ENCODE results near the gene ADGRG7. TPM values are rescaled to one million over a fixed set of nuclear protein-coding genes. Genes with fewer than 3 reads are reported as not detected.

The ADGRG7 gene
- total RNA-seq, 1 donor from 2014 or later = not detected

DNA sequence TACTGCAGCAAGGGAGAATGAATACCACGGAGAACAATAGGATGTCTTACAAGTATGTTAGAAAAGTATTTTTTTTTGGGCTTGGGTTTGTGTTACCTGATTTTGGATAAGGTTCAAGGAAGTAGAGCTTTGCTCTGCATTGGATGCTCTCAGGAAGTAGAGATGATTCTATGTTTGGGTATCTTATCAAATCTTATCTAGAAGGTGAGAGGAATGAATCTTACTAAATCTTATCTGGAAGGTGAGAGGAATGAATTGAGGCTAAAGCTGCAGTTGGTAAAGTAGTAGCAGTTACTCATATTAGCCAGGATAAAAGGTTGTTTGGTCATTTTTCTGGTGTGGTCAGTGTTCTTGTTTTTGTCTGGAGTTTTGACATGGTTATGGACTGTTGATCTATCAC lies 117.3 kb downstream of the ADGRG7 start:
- no peak for DNase-seq (ENCODE audit: low spot score in 2 of 2)

DNA sequence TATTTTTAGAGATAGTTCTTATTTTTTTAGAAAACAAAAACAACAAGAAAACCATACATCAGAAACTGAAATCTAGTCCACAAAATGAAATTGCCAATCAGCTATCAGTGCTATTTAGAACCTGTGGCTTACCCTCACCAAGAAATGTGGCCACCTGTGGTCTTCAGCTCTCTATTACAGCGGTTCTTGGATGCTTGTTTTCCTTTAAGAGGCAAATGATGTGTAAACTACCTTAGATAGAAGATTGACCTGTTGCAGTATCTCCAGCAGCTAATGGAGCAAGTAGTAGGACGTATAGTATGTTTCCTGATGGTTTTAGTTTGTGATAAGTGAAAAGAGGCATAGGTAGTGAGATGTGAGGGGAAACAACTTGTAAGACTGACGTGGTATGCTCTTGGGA lies 121.1 kb downstream of the ADGRG7 start:
- DNase-seq (ENCODE audit: low spot score in 2 of 2) = no peak
- FAIRE-seq = no peak

More for the DNA sequence above, 117.3 kb downstream of the ADGRG7 start:
- FAIRE-seq = no peak

DNA sequence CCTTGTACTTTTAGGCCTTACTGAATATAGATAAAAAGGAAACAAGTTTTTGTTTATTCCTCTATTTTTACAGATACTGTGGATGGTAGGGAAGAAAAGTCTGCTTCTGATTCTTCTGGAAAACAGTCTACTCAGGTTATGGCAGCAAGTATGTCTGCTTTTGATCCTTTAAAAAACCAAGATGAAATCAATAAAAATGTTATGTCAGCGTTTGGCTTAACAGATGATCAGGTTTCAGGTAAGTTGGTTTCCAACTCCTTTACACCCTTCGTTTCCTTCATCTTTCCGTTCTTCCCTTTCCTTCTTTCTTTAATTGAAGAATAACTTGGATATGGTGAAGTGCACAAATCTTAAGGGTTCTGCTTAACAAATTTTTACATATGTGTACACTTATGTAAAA lies 123.0 kb downstream of the ADGRG7 start:
- FAIRE-seq (no peak), DNase-seq (ENCODE audit: low spot score in 2 of 2) (no peak)

DNA sequence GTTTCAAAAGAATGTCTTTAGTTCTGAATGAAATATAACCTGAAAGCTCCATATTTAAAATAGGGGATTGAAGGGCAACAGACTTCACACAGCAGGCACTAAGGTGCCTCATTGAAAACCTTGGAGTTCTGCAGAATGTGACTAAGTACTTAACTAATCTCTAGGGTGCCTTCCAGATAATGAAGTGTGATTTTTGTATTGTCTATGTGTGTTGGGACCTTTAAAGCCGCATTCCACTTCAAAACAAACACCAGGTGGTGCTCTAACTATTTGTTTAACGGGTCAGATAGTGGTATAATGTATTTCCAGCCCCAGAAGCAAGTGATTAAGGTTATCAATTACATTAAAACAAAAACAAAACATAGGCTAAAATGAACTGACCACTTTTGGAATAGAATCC lies 127.9 kb downstream of the ADGRG7 start:
- no peak for DNase-seq (ENCODE audit: low spot score in 2 of 2)
- no peak for FAIRE-seq

DNA sequence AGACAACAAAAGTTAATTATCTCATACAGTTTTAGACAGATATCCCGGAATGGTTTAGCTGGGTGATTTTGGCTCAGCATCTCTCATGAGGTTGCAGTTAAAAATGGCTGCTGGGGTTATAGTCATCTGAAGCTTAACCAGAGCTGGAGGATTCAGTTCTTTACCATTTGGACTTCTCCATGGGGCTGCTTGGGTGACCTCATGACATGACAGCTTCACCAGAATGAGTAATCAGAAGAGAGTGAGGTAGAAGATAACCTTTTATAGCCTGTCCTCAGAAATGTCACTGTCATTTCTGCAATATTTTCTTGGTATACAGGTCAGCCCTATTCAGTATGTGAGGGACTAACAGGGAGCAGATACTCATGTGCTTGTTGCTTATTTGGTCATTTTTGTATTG lies 130.8 kb downstream of the ADGRG7 start:
- FAIRE-seq (no peak), DNase-seq (ENCODE audit: low spot score in 2 of 2) (no peak)

DNA sequence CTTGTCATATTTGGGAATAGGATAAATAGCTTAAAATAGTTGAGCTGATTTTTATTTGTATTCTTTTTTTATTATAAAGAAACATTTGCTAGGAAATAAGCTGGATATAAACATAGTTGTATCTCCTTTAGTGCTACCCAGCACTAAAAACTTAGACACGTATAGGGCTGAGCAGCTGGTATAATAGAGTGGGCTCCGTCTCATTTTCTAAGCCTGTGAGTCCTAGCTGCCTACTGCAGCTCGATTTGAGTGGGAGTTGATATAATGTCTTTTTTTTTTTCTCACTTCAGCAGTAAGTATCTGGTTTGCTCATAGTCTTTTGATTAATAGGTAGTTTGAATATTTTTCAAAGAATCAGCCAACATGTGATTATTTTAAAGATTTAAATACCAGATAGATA lies 134.1 kb downstream of the ADGRG7 start:
- no peak for DNase-seq (ENCODE audit: low spot score in 2 of 2)
- FAIRE-seq = no peak

DNA sequence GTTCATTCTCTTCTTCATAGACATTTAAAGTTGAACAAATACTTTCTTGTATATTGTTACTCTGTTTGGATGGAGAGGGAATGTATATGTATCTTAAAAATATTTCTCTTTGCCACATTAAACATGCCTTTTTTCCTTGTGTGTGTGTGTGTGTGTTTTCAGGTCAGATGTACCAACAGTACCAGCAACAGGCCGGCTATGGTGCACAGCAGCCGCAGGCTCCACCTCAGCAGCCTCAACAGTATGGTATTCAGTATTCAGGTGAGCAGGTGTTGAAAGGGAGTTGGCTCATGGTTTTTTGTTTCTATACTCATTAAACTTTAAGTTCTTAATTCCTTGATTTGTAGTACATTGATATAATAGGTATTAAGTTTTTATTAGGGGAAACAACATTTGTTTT lies 135.3 kb downstream of the ADGRG7 start:
- no peak for DNase-seq (ENCODE audit: low spot score in 2 of 2)
- FAIRE-seq = no peak

Small RNA genes within 50 kb of the gene (small RNA-seq; reads per million reads assigned to genes)
- not detected for gene RF00322

Other genes with a start within 250 kb of the ADGRG7 start
- 135 TPM for gene TOMM70, start 208.5 kb upstream of the ADGRG7 start, total RNA-seq
- gene LNP1, start 208.1 kb upstream of the ADGRG7 start, total RNA-seq = 11.0 TPM
- gene TMEM45A, start 117.0 kb upstream of the ADGRG7 start, total RNA-seq = 2.9 TPM
- gene TFG, start 99.9 kb downstream of the ADGRG7 start, total RNA-seq = 54.6 TPM